Fibroblast of gingiva (primary cell): ENCODE data around the gene PCIF1.

Experiments used
- DNase-seq: peaks from one replicate; pipeline ENCODE4 v3.0.0-alpha.2; 2011; ENCODE audit warnings: low read depth

PCIF1 gene

GRCh38 chr20:45904583-45905504, 29.6 kb upstream of the PCIF1 start:
- DNase-seq, result no peak

GRCh38 chr20:45905505-45906079, 28.9 kb upstream of the PCIF1 start:
- peak; percentile 37 for DNase-seq

- no peak for DNase-seq
Measured at GRCh38 chr20:45907219-45907948, 27.1 kb upstream of the PCIF1 start.

DNA sequence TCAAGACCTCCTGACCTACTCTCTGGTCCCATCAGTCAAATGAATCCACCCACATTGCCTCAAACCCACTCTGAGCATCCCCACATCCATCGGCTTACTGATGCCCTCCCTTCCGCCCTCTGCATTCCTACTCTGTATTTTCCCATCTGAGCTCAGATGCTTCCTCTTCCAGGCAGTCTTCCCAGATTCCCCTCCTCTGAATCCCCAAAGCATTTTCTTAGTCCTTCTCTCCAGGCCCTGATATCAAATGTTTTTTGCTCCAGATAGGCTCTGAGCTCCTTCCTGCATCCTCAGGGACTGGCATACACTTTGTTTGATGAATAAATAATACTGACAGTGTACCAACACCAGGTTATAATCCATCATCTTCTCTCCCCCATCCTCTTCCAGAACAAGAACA, 26.4 kb upstream of the PCIF1 start:
- DNase-seq, result no peak

- no peak for DNase-seq
Measured at GRCh38 chr20:45909336-45909808, 25.1 kb upstream of the PCIF1 start.

DNA sequence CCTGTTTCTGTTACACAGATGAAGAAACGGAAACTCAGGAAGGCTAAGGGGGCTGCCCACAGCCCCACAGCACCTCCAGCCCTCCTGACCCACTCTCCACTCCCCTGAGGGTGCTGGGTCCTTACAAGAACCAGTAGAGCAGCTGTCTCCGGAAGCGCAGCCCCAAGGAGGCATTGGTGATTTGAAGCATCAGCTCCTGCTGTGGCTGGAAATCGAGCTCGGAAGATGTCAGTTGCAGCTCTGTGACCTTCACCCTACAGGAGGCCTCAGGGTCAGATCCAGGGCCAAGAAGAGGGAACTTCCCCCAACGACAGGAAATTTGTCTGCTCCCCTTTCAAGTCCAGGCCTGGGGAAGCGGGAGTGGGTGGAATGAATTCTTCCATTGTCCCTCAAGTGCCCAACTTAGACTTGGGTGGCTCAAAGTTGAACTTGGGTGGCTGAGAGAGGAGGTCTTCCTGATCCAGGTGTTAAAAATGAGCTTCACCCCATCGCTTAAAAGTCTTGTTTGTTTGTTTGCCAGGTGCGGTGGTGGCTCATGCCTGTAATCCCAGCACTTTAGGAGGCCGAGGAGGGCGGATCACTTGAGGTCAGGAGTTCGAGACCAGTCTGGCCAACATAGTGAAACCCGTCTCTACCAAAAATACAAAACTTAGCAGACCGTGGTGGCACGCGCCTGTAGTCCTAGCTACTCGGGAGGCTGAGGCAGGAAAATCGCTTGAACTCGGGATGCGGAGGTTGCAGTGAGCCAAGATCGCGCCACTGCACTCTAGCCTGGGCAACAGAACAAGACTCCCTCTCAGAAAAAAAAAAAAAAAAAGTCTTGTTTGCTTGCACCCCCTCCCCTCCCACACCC, 24.4 kb upstream of the PCIF1 start:
- no peak for DNase-seq

- peak; percentile 100 for DNase-seq
Measured at GRCh38 chr20:45910670-45911485, 23.6 kb upstream of the PCIF1 start.

DNA sequence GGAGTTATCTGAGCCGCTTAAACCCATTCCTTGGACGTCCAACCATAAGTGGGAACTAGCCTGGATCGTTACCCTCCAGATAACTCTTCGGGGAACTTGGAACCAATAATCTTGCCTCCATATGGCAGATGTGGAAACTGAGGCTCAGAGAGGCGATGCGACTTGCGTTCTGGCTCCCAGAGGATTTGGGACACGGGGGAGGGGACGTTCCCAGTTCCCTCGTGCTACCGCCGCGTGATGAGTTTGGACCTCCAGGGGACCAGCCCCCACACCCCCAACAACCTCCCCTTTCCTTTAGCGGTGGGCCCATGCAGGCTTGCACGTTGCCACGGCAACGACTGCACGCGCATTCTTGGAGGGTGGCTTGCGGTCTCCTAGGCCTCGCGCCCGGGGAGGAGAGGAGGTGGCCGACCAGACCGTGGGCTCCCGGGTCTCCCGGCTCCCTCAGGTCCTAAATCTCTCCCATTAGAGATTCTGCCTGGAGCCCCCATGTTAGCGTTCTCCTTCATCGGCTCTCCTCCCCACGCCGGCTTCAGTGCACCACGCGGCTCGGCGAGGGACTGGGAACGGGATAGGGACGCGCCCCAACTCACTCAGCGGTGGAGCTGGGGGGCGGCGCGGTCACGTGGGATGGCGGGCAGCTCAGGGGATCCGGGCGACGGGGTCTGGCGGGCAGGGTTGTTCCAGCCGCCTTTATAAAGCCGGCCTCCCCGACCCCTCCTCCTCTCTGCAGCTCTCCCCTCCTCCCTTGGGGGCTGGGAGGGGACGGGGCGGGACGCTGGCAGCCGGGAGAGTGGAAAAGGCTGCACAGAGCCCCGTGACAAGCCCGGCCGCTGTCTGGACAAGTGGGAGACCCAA, 22.8 kb upstream of the PCIF1 start, which contains the start of gene PLTP:
Gene PLTP, minus strand, starts transcription at position 670 of the 858 bp plus-strand sequence. CDS start 703 bp downstream, outside the sequence.
- peak; percentile 45 for DNase-seq

GRCh38 chr20:45912344-45912682, 22.2 kb upstream of the PCIF1 start:
- no peak for DNase-seq

- DNase-seq, result no peak
Measured at GRCh38 chr20:45913116-45913515, 21.4 kb upstream of the PCIF1 start.

DNA sequence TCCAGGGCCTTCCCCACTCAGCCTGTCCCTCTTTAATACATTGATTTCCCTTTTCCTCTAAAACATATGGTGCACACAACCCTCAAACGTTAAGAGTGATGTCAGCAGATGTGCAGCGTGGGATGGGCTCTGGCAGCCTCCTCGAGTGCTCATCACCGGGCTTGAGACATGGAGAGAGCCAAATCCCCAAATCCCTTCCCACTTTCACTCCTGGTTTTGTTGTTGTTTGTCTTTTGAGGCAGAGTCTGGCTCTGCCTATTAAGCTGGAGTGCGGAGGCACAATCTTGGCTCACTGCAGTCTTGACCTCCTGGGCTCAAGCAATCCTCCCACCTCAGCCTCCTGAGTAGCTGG, 16.7 kb upstream of the PCIF1 start:
- peak; percentile 30 for DNase-seq

DNA sequence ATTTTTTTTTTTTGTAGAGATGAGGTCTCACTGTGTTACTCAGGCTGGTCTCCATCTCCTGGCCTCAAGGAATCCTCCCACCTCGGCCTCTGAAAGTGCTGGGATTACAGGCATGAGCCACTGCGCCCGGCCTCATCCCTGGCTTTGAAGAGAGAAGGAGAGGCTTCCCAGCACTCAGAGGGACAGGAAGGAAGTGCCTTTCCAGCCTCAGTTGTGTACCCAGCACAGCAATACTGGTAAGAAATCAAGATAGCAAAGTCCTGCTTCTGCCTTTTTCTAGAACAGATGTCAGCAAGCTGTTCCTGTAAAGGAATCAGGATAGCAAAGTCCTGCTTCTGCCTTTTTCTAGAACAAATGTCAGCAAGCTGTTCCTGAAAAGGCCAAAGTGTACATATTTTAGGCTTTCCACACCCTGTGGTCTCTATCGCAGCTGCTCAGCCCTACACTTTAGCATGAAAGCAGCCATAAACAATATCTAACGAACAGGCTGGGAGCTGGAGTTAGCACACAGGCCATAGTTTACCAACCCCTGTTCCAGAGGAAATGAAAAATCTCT, 16.2 kb upstream of the PCIF1 start:
- DNase-seq, result peak; percentile 47

DNA sequence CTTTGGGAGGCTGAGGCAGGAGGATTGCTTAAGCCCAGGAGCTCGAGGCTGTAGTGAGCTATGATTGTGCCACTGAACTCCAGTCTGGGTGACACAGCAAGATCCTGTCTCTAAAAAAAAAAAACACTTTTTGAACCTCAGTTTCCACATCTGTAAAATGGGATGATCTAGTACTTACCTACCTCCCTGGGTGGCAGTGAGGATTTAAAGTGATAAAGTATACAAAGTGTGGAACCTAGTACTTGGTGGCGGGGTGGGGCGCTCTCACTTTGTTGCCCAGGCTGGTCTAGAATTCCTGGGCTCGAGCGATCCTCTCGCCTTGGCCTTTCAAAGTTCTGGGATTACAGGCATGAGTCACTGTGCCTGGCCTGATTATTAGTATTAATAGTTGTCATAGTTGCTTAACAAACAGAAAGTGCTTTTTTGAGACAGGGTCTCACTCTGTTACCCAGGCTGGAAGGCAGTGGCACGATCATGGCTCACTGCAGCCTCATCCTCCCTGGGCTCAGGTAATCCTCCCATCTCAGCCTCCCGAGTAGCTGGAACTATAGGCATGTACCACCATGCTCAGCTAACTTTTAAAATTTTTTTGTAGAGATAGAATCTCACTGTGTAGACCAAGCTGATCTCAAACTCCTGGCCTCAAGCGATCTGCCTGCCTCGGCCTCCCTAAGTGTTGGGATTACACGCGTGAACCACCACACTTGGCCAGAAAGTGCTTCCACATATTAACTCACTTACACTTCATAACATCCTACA, 15.5 kb upstream of the PCIF1 start:
- DNase-seq, result peak; percentile 36

GRCh38 chr20:45919542-45920399, 14.7 kb upstream of the PCIF1 start:
- DNase-seq, result peak; percentile 82

DNA sequence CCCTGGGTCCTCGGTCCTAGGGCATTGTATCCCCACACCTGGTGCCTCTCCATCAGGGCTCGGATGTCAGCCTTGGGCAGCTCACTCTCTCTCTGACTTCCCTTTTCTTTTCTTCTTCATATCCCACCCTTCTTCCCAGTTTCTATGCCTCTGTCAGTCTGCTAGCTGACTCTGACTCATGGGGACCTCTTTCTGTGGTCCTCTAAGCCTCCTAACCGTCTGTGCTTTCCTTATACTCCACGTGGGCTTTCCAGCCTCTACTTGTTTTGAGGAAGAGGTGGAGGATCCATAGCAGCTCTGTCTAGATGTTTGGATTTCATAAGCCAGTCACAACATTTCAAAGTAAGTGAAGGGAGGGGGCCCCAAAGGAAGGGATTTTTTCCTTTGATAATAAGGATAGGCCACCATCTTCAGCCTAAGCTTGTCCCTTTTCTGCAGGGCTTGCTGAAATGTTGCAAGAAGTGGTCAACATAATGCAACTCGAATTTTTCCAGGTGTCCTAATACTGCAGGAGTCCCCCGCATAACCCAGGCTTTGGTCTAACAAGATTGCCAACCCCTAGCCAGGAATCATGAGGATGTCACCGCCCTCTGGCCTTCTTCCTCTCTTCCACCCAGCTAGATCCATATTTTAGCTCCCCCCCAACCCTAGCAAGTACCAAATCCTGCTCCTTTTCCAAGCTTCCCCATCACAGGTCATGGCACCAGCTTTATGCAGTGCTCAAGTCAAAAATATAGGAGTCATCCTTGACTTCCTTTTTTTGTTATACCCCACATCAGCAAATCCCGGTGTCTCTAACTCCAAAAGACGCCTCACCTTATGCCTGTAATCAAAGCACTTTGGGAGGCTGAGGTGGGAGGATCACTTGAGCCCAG, 13.8 kb upstream of the PCIF1 start:
- DNase-seq, result no peak

DNA sequence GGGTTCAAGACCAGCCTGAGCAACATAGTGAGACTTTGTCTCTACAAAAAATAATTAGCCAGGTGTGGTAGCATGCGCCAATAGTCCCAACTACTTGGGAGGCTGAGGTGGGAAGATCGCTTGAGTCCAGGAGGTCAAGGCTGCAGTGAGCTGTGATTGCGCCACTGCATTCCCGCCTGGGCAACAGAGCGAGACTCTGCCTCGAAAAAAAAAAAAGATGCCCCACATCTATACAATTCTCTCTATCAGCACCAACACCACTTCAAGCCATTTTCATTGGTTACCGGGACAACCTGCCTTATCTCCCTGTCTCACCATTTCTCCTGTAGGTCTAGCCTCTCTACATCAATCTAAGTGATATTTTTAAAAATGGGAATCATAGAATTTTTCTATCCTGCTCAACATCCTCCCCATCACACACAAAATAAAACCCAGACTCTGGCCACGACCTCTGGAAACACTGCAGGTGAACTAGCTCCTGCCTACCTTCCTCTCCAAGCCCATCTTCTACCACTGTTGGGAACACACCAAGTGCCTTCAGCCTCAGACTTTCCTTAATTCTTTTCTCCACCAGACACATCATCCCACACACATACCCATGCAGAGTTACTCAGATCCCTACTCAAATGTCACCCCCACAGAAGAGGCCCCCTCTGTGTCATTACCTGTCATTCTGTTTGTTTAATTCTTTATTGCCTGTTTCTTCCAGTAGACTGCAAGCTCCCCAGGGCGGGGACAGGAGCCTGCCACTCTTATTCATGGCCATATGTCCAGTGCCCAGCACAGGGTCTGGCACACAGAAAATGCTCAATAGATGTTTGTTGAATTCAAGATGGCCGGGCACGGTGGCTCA, 12.9 kb upstream of the PCIF1 start:
- DNase-seq, result no peak
